IMR-90 (cell line): ENCODE measurements around the gene CNTN5. TPM values are rescaled to one million over a fixed set of nuclear protein-coding genes. Genes with fewer than 3 reads are reported as not detected.

Experiments
- ATAC-seq: fragments of 200-7000 bp; cut with Tn5 transposase; 2 replicates; pipeline ENCODE4 v1.9.1; 2020; ENCODE audit warnings: low read depth, mild to moderate bottlenecking, moderate library complexity
- BruUV-seq: library from RNA; stranded (reverse); fragments of 400-500 nt; replicated peaks from 2 replicates; lab custom pipeline; 2021; lab: Mats Ljungman, UMichigan
- CTCF ChIA-PET: fragments of 300-600 bp; formaldehyde crosslinking; extraction: SDS; loops from one replicate; lab custom pipeline; 2021; ENCODE audit warnings: antibody characterized with exemption; lab: Yijun Ruan, JAX
- POLR2A ChIA-PET: fragments of 300-600 bp; sonication (Branson Sonifier 250); formaldehyde crosslinking; loops from one replicate; lab custom pipeline; 2022; ENCODE audit warnings: antibody characterized with exemption; ENCODE audit not compliant: unreplicated experiment; lab: Charles Lee
- DNase-seq: peaks from one replicate; pipeline ENCODE4 v3.0.0; 2013
- H2AFZ ChIP-seq: replicated peaks from 2 replicates; pipeline ENCODE3; 2013; ENCODE audit warnings: low read length, mild to moderate bottlenecking; ENCODE audit not compliant: poor library complexity
- H2AK5ac ChIP-seq: 2 replicates; pipeline ENCODE4 v1.6.1; 2013; ENCODE audit warnings: low read depth, low read length, inconsistent platforms
- H2AK9ac ChIP-seq: replicated peaks from 2 replicates; pipeline ENCODE3; 2013; ENCODE audit warnings: mild to moderate bottlenecking, low read depth, low read length, moderate library complexity; ENCODE audit not compliant: poor library complexity
- H2BK120ac ChIP-seq: 2 replicates; pipeline ENCODE4 v1.6.1; 2013; ENCODE audit warnings: low read depth, low read length, inconsistent platforms
- H2BK15ac ChIP-seq: 3 replicates; pipeline ENCODE4 v1.6.1; 2013; ENCODE audit warnings: low read depth, low read length, inconsistent platforms
- H2BK20ac ChIP-seq: 2 replicates; pipeline ENCODE4 v1.6.1; 2013; ENCODE audit warnings: low read depth, mild to moderate bottlenecking, inconsistent platforms, low read length, moderate library complexity
- H2BK5ac ChIP-seq: 2 replicates; pipeline ENCODE4 v1.6.1; 2013; ENCODE audit warnings: mild to moderate bottlenecking, low read depth, low read length, inconsistent platforms; ENCODE audit not compliant: poor library complexity, severe bottlenecking
- H3K14ac ChIP-seq: replicated peaks from 2 replicates; pipeline ENCODE4 v1.6.1; 2013; ENCODE audit warnings: low read depth, low read length, inconsistent platforms
- H3K18ac ChIP-seq: 2 replicates; pipeline ENCODE4 v1.6.1; 2013; ENCODE audit warnings: low read depth, low read length, control low read depth
- H3K23ac ChIP-seq: 2 replicates; pipeline ENCODE4 v1.6.1; 2013; ENCODE audit warnings: low read depth, low read length, inconsistent platforms
- H3K27ac ChIP-seq: 2 replicates; pipeline ENCODE4 v1.5.1; 2013; ENCODE audit warnings: mild to moderate bottlenecking, control low read depth, low read length; ENCODE audit not compliant: insufficient read depth
- H3K27me3 ChIP-seq: 2 replicates; pipeline ENCODE4 v1.6.1; 2013; ENCODE audit warnings: low read length; ENCODE audit not compliant: control insufficient read depth, insufficient read depth
- H3K36me3 ChIP-seq: 2 replicates; pipeline ENCODE4 v1.6.1; 2013; ENCODE audit warnings: low read length, mixed read lengths; ENCODE audit not compliant: control insufficient read depth, insufficient read depth
- H3K4ac ChIP-seq: 2 replicates; pipeline ENCODE4 v1.6.1; 2013; ENCODE audit warnings: low read depth, low read length, inconsistent platforms
- H3K4me1 ChIP-seq: 2 replicates; pipeline ENCODE4 v1.6.1; 2013; ENCODE audit warnings: low read length, mixed read lengths; ENCODE audit not compliant: control insufficient read depth, insufficient read depth
- H3K4me2 ChIP-seq: 2 replicates; pipeline ENCODE4 v1.6.1; 2013; ENCODE audit warnings: low read depth, mild to moderate bottlenecking, control low read depth, low read length, moderate library complexity
- H3K4me3 ChIP-seq: 2 replicates; pipeline ENCODE4 v1.5.1; 2013; ENCODE audit warnings: low read depth, mild to moderate bottlenecking, control low read depth, low read length, moderate library complexity; ENCODE audit not compliant: insufficient read depth
- H3K56ac ChIP-seq: 2 replicates; pipeline ENCODE4 v1.6.1; 2013; ENCODE audit warnings: low read length, inconsistent platforms; ENCODE audit not compliant: insufficient read depth; ENCODE audit errors: extremely low read depth
- H3K79me1 ChIP-seq, 2 experiments: 2 replicates each; pipeline ENCODE4 v1.6.1; 2013; ENCODE audit warnings: low read length in 2 of 2, inconsistent platforms in 1 of 2, low read depth in 1 of 2
- H3K9ac ChIP-seq: 2 replicates; pipeline ENCODE4 v1.6.1; 2013; ENCODE audit warnings: low read depth, low read length, control low read depth
- H3K9me1 ChIP-seq: 2 replicates; pipeline ENCODE4 v1.6.1; 2013; ENCODE audit warnings: low read length, inconsistent platforms; ENCODE audit not compliant: insufficient read depth
- H3K9me3 ChIP-seq: 2 replicates; pipeline ENCODE4 v1.6.1; 2013; ENCODE audit warnings: low read length; ENCODE audit not compliant: control insufficient read depth, insufficient read depth
- H4K20me1 ChIP-seq: 2 replicates; pipeline ENCODE4 v1.6.1; 2013; ENCODE audit warnings: low read length, inconsistent platforms; ENCODE audit not compliant: insufficient read depth
- H4K5ac ChIP-seq: 2 replicates; pipeline ENCODE4 v1.6.1; 2013; ENCODE audit warnings: mild to moderate bottlenecking, low read depth, low read length, control low read depth
- H4K8ac ChIP-seq, 2 experiments: 2 replicates each; pipeline ENCODE4 v1.6.1; 2013; ENCODE audit warnings: low read depth in 2 of 2, low read length in 2 of 2, control low read depth in 1 of 2, inconsistent platforms in 1 of 2
- H4K91ac ChIP-seq: 2 replicates; pipeline ENCODE4 v1.6.1; 2013; ENCODE audit warnings: low read depth, low read length, inconsistent platforms; ENCODE audit not compliant: insufficient read depth
- BHLHE40 ChIP-seq: fragments of 150-350 bp; IDR thresholded peaks from 2 replicates; pipeline ENCODE4 v1.6.1; 2016; ENCODE audit warnings: mild to moderate bottlenecking, low read depth, low read length
- CHD1 ChIP-seq: IDR thresholded peaks from 2 replicates; pipeline ENCODE4 v1.6.1; 2012; ENCODE audit warnings: low read depth, low read length, improper control_type of control experiment
- FOS ChIP-seq: fragments of 150-350 bp; IDR thresholded peaks from 2 replicates; pipeline ENCODE4 v1.6.1; 2016; ENCODE audit warnings: low read depth, low read length
- MAFK ChIP-seq: IDR thresholded peaks from 2 replicates; pipeline ENCODE4 v1.6.1; 2012; ENCODE audit warnings: low read depth, low read length, improper control_type of control experiment
- MAZ ChIP-seq: IDR thresholded peaks from 2 replicates; pipeline ENCODE4 v1.6.1; 2012; ENCODE audit warnings: low read depth, mild to moderate bottlenecking, low read length, improper control_type of control experiment, moderate library complexity, borderline replicate concordance
- MXI1 ChIP-seq: IDR thresholded peaks from 2 replicates; pipeline ENCODE4 v1.6.1; 2012; ENCODE audit warnings: low read depth, mild to moderate bottlenecking, low read length, moderate library complexity, borderline replicate concordance
- NFE2L2 ChIP-seq: fragments of 150-350 bp; IDR thresholded peaks from 2 replicates; pipeline ENCODE4 v1.6.1; 2016; ENCODE audit warnings: low read depth, mild to moderate bottlenecking, low read length
- POLR2A ChIP-seq: IDR thresholded peaks from 2 replicates; pipeline ENCODE4 v1.6.1; 2012; ENCODE audit warnings: mild to moderate bottlenecking, low read depth, low read length
- RAD21 ChIP-seq: IDR thresholded peaks from 2 replicates; pipeline ENCODE4 v1.6.1; 2012; ENCODE audit warnings: low read length, improper control_type of control experiment
- RCOR1 ChIP-seq: IDR thresholded peaks from 2 replicates; pipeline ENCODE4 v1.6.1; 2012; ENCODE audit warnings: mild to moderate bottlenecking, low read length, improper control_type of control experiment; ENCODE audit not compliant: insufficient replicate concordance
- SMC3 ChIP-seq: fragments of 150-350 bp; IDR thresholded peaks from 2 replicates; pipeline ENCODE4 v1.6.1; 2016; ENCODE audit warnings: low read depth, mild to moderate bottlenecking, antibody characterized with exemption, low read length, moderate library complexity
- dilution Hi-C: fragments of 300-500 bp; cut with HindIII; formaldehyde crosslinking; loops from one replicate; pipeline ENCODE4 v1.14.3; 2018; ENCODE audit warnings: low sequenced_read_pairs; ENCODE audit not compliant: unreplicated experiment
- in situ Hi-C: fragments of 300-500 bp; cut with MboI; formaldehyde crosslinking; loops from 3 replicates; pipeline ENCODE4 v1.14.3; 2019; ENCODE audit warnings: low sequenced_read_pairs, inconsistent platforms, mixed read lengths
- intact Hi-C: fragments of 100-400 bp; cut with micrococcal nuclease; formaldehyde crosslinking; loops from 2 replicates; pipeline ENCODE4 v1.10.0; 2022
- polyA plus RNA-seq, 3 experiments: library from polyadenylated mRNA; depleted of rRNA; stranded (reverse); fragments of >200 nt; gene quantifications; 2 replicates each; pipeline ENCODE4 v1.2.3, GENCODE V29; 2012; ENCODE audit warnings: low replicate concordance in 1 of 3
- total RNA-seq: library from RNA; depleted of rRNA; stranded (reverse); fragments of >200 nt; gene quantifications from 2 replicates; pipeline ENCODE4 v1.2.3, GENCODE V29; 2012
- TF ChIP-seq, protein P1 (sequence below): fragments of 150-350 bp; IDR thresholded peaks from 2 replicates; pipeline ENCODE4 v1.6.1; 2017; ENCODE audit warnings: mild to moderate bottlenecking, antibody characterized with exemption, low read length, low read depth
- TF ChIP-seq, protein P2 (sequence below): fragments of 150-350 bp; IDR thresholded peaks from 2 replicates; pipeline ENCODE4 v1.6.1; 2016; ENCODE audit warnings: low read depth, mild to moderate bottlenecking, low read length, moderate library complexity, borderline replicate concordance

CNTN5 gene
- total and polyA plus RNA-seq, 2 of the 4 experiments (the other 2 are of a cell fraction): not detected

DNA sequence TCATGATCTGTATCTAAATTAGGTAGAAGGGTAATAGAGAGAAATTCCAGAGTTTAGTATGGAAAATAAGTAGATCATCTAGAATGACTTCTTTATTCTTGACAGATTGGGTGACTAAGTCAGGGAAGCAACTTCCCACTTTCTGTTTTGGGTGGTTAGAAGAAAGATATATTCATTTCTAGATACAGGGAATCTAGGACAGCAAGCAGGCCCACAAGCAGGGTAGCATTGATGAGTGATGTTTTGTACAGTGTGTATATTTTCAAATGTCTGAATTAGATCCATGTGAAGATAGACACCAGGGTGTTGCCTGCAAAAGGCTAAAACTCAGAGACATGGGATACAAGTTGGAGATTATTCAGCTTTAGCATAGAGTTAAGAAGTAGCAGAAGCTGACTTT lies 674.4 kb downstream of the CNTN5 start:
- no peak overlapping the region for H3K9ac ChIP-seq
- H3K27ac ChIP-seq: no peak overlapping the region
- no peak overlapping the region for H2AFZ ChIP-seq
- 0 out of 2 replicates have a peak overlapping the region, but pooled peaks have one; percentile 1 for H3K4ac ChIP-seq
- H3K79me1 ChIP-seq: no peaks in the 10 kb centered on the region
- dilution Hi-C loops: no loop called here
- peaks cover 4% of the 10 kb centered on the region; the same call in 1 of the 2 replicates for H3K4me1 ChIP-seq
- peaks cover 3% of the 10 kb centered on the region; the same call in 1 of the 2 replicates for H3K9me1 ChIP-seq
- ChIA-PET CTCF (no interaction called here), POLR2A (no interaction called here)
- 0 out of 3 replicates have a peak overlapping the region, but pooled peaks have one; percentile 71 for H2BK15ac ChIP-seq
- DNase-seq: peak; percentile 3
- H2AK5ac ChIP-seq: no peak overlapping the region
- no peaks in the 10 kb centered on the region for H3K27me3 ChIP-seq
- BruUV-seq: no TSS peak
- H4K20me1 ChIP-seq: no peaks in the 10 kb centered on the region
- no peak overlapping the region; the same call in 1 of the 2 replicates for H4K5ac ChIP-seq
- no peak overlapping the region for H3K18ac ChIP-seq
- peak overlapping the region; percentile 48; the same call in 1 of the 2 replicates for H2BK20ac ChIP-seq
- H3K4me3 ChIP-seq: no peak overlapping the region
- in situ Hi-C loops: no loop called here
- intact Hi-C loops: no loop called here
- no peak for TF ChIP-seq NFE2L2
- no peak for TF ChIP-seq SMC3
- no peak for TF ChIP-seq MAZ
- TF ChIP-seq, protein P1, sequence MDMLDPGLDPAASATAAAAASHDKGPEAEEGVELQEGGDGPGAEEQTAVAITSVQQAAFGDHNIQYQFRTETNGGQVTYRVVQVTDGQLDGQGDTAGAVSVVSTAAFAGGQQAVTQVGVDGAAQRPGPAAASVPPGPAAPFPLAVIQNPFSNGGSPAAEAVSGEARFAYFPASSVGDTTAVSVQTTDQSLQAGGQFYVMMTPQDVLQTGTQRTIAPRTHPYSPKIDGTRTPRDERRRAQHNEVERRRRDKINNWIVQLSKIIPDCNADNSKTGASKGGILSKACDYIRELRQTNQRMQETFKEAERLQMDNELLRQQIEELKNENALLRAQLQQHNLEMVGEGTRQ: no peak
- TF ChIP-seq CHD1: no peak
- TF ChIP-seq FOS: no peak
- TF ChIP-seq RAD21: no peak
- TF ChIP-seq BHLHE40: no peak
- TF ChIP-seq RCOR1: no peak
- TF ChIP-seq, protein P2, sequence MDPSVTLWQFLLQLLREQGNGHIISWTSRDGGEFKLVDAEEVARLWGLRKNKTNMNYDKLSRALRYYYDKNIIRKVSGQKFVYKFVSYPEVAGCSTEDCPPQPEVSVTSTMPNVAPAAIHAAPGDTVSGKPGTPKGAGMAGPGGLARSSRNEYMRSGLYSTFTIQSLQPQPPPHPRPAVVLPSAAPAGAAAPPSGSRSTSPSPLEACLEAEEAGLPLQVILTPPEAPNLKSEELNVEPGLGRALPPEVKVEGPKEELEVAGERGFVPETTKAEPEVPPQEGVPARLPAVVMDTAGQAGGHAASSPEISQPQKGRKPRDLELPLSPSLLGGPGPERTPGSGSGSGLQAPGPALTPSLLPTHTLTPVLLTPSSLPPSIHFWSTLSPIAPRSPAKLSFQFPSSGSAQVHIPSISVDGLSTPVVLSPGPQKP: no peak
- TF ChIP-seq MXI1: no peak
- no peak for TF ChIP-seq MAFK
- TF ChIP-seq POLR2A: no peak
- H3K4me2 ChIP-seq: no peak overlapping the region
- H4K8ac ChIP-seq: no peak overlapping the region
- H2BK5ac ChIP-seq: no peak overlapping the region
- H3K14ac ChIP-seq: 0 out of 2 replicates have a peak overlapping the region, but pooled peaks have one; percentile 27
- H3K9me3 ChIP-seq: no peaks in the 10 kb centered on the region
- no peak overlapping the region for H3K56ac ChIP-seq
- H3K23ac ChIP-seq: no peak overlapping the region
- H3K36me3 ChIP-seq: no peaks in the 10 kb centered on the region
- peak overlapping the region; percentile 63 for H2BK120ac ChIP-seq
- no peak overlapping the region; the same call in 1 of the 2 replicates for H4K91ac ChIP-seq
- ATAC-seq: no peak
- no peak overlapping the region for H2AK9ac ChIP-seq
